Astrocyte of the cerebellum (primary cell): ENCODE results near the gene NOTCH1.

Experiments
- DNase-seq: peaks from one replicate; pipeline ENCODE4 v3.0.0-alpha.2; 2011; ENCODE audit warnings: low read depth
- H3K4me3 ChIP-seq: 2 replicates; pipeline ENCODE4 v1.5.1; 2011; ENCODE audit warnings: mild to moderate bottlenecking, low read depth, low read length, moderate library complexity
- in situ Hi-C: cut with HindIII; loops from 2 replicates; pipeline ENCODE4 v1.10.0; 2017; ENCODE audit warnings: low sequenced_read_pairs
- TF ChIP-seq, protein P1 (sequence below): IDR thresholded peaks from 2 replicates; pipeline ENCODE4 v1.5.1; 2012; ENCODE audit warnings: low read length, low read depth, moderate library complexity, mild to moderate bottlenecking; ENCODE audit errors: missing control alignments

NOTCH1 gene

DNA sequence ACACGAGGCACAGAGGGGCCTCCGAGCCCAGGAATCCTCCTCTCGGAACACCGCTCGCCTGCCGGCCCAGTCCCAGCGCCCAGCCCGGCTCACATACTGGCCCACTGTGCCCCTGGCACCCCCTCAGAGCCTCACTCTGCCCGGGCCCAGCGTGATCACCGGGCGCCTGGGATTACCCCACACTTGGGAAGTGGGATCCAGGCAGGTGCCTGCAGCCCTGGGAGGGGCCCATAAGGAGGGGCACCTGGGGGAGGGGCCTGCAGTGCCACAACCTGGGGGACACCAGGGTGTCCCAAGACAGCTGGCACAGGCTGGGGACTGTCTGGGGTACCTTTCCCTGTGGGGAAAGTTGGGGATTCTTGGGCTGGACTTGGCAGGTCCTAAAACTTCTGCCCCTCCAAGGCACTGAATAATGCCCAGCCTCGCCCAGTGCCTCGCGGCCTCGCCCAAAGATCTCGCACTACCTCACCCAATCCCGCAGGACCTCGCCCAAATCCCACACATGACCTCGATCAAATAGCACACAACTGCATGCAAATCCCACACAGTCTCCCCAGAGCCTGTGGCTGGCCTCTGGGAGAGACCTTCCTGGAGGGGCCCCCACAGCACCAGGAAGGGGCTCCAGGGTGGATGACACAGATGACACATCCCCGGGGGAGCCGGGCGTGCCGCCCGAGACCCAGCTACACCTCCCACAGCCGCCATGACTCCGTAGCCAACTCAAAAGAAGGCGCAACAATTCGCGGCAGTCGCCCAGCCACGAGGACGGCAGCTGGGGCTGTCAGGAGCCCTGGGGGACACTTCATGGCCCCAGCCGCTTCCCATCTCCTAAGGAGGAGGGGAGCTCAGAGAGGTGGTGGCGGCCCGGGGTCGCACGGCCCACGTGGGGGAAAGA lies 13.7 kb downstream of the NOTCH1 start:
- H3K4me3 ChIP-seq: no peak overlapping the region

DNA sequence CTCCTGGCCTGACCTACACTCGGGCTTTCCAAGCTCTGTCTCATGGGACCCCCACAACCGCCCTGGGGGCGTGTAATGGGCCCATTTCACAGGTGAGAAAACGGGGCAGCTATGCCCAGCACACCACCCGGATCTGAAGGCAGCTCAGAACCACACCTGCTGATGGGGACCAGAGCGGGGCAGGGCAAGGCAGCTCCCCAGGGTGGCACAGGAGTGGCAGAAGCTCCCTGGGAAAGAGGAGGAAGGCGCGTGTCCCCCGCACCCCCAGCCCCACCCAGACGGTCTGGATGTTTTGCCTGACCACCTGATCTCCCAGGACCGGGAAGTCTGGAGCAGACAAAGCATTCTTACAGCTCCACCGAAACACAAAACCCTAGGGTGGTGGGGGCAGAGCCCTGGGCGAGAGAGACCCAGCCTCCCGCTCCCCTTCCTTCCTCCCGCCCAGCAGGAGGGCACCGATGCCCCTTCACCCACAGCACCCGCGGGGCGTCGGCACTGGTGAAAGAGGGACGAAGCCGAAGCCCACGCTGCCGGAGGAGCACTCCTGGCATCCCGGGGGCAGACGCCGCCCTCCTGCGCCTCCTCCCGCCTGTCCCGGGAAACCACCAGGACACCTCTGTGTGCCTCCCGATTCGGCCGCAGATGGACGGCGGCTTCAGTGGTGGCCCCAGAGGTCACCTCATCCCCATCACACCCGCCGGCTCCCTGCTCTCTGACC lies 14.5 kb downstream of the NOTCH1 start:
- TF ChIP-seq, protein P1, sequence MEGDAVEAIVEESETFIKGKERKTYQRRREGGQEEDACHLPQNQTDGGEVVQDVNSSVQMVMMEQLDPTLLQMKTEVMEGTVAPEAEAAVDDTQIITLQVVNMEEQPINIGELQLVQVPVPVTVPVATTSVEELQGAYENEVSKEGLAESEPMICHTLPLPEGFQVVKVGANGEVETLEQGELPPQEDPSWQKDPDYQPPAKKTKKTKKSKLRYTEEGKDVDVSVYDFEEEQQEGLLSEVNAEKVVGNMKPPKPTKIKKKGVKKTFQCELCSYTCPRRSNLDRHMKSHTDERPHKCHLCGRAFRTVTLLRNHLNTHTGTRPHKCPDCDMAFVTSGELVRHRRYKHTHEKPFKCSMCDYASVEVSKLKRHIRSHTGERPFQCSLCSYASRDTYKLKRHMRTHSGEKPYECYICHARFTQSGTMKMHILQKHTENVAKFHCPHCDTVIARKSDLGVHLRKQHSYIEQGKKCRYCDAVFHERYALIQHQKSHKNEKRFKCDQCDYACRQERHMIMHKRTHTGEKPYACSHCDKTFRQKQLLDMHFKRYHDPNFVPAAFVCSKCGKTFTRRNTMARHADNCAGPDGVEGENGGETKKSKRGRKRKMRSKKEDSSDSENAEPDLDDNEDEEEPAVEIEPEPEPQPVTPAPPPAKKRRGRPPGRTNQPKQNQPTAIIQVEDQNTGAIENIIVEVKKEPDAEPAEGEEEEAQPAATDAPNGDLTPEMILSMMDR: no peak
- no peak for DNase-seq
- no peak overlapping the region for H3K4me3 ChIP-seq
- in situ Hi-C loops: no loop called here

More for the DNA sequence above, 13.7 kb downstream of the NOTCH1 start:
- no peak for DNase-seq
- TF ChIP-seq, protein P1: no peak
- in situ Hi-C loops: no loop called here

DNA sequence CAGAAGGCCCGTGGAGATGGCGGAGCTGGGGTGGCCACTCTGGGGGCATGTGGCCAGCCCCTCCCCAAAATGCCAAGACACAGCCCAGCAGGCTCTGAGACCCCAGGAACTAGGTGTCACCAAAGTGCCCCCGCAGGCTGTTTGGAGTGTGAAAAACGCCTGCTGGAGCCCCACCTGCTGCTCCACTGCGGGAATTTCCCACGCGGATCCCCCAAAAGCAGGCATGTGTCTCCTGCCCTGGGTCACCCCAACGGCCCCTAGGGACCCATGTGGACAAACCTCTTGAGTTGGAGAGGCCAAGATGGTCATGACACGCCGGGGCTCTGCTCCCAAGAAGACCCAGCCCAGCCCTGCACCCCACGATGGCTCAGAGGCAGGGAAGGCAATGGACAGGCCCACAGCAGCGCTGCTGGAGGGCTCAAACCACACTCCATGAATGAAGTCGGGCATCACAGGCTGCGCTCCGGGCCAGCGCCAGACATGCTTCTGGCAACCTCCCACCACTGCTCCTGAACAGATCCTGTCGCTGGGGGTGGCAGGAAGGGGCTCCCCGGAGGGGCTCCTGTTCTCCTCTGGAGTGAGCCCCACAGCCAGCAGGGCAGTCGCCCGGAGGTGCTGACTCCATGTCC lies 15.3 kb downstream of the NOTCH1 start:
- no peak for DNase-seq
- TF ChIP-seq, protein P1: no peak
- H3K4me3 ChIP-seq: no peak overlapping the region
- in situ Hi-C loops: no loop called here

DNA sequence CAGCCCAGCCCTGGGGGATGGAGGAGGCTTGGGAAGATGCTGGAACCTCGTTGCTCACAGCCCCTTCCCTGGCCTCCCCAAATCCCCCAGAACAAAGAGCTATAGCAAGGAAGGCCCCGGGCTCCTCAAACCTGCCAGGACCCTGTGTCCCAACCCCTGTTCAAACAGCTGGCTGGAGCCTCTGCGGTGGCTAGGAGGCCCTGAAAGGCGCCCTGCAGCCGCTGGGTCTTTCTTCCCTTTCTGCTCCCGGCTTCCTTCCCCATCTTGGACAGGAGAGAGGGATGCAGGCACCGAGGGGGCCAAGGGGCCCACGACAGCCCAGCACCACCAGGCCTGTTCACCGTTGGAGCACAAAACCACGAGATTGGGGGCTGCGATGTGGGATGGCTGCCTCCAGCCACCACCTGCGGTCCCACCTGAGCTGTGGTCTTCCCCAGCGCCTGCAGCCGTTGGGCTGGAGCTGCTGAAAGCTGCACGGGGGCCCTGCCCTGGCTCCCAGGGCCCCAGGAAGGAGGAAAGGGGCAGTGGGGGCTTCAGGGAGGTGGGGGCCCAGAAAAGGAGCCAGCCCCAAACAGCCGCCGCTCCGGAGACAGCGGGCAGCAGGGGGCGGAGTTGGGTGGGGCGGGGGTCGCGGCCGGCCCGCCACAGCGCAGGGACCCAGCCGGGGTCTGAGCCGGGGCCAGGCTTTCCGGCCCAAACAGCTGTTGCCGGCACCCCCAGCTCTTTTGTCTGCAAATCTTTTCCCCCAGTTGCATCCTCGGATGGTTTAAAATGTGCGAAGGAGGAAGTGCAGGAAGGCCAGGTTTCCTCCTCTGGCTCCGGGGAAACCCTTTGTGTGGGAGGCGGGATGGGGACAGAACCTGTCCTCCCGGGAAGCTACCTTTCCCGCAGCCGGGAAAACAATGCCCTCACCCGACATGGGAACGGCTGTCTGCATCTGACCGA lies 16.1 kb downstream of the NOTCH1 start:
- H3K4me3 ChIP-seq: no peak overlapping the region
- in situ Hi-C loops: no loop called here
- DNase-seq: no peak
- TF ChIP-seq, protein P1: no peak

DNA sequence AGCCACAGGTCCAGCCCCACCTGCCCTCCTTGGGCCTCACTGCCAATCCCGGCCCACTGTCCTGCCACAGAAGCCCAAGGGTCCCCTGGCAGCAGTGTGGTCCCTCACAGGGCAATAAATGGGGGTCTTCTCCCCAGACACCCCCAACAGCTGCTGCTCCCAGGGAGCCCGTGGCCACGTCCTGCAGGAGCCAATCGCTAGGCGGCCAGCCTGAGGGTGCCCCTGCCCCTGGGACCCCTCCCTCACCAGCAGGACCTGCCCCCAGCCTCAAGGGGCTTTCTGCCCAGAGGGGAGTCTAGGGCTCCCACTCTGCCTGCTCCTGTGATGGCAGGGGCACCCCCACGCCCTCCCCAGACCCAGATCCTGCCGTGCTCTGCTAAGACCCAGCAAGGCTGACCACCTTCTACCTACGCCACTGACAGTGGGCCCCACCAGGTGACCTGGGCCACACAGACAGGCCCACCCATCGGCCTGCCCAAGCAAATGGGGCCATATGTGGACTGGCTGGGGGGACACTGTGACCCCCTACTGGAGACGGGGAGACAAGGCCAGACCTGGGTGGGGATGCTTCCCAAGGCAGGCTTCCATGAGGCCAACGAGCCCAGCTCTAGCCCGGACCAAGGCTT lies 17.0 kb downstream of the NOTCH1 start:
- in situ Hi-C loops: no loop called here
- no peak for DNase-seq
- H3K4me3 ChIP-seq: no peak overlapping the region
- TF ChIP-seq, protein P1: no peak
